Measurements from ENCODE around the gene KCNJ5. TPM values are rescaled to one million over a fixed set of nuclear protein-coding genes. Genes with fewer than 3 reads are reported as not detected.

Gene KCNJ5
- total RNA-seq, 1 experiment from 2014 or later = 0.22 TPM

DNA sequence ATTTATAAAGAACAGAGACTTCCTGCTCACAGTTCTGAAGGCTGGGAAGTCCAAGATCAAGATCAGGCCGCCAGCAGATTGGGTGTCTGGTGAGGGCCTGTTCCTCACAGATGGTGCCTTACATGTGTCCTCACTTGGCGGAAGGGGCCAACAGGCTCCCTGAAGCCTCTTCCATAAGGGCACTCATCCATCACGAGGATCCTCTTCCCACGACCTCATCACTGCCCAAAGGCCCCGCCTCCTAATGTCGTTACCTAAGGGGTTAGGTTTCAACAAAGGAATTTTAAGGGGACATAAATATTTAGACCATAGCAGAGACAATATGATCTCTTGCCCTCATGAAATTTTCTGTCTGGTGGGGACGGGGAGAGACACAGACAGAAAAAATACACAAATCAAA is 32.9 kb downstream of the KCNJ5 start:
- H3K27ac Mint-ChIP-seq = no peak overlapping the region

DNA sequence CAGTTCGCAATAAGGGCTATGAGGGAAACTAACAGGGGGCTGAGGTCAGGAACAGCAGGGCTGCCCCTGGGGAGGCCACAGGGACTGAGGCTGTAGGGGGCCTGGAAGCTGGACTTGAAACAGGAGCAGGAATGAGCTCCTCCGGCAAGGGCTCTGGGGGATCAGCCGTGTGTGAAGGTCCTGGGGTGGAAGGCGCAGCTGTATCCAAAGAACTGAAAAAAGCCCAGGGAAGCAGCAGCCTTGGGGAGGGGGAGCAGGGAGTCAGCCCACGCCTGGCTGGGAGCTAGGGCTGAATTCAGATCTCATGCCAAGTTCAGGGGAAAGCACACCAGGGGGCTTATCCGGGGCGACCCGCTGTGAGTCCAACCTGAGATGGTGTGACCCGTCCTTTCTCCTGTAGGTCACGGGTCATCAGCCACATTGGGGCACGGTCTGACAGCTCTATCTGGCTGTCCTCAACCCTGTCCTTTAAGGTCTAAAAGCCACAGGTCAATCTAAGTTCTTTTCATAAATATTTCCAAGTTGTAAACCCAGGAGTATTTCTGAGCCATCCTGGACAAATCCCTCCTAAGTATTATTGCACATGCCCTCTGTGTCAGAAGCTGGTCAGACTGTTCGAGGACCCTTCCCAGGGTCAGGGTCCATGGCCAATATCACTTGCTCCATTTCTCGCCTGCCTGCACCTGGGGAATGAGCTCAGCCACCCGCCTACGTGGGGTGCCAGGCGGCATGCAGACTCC is 33.5 kb downstream of the KCNJ5 start:
- H3K27ac Mint-ChIP-seq = no peak overlapping the region
- H3K4me1 Mint-ChIP-seq = peaks cover 52% of the 10 kb centered on the region
- TF ChIP-seq SOX15 (CRISPR knock-in tag; IDR thresholded peaks at IDR 0.05) = no peak
- TF ChIP-seq, protein P1, sequence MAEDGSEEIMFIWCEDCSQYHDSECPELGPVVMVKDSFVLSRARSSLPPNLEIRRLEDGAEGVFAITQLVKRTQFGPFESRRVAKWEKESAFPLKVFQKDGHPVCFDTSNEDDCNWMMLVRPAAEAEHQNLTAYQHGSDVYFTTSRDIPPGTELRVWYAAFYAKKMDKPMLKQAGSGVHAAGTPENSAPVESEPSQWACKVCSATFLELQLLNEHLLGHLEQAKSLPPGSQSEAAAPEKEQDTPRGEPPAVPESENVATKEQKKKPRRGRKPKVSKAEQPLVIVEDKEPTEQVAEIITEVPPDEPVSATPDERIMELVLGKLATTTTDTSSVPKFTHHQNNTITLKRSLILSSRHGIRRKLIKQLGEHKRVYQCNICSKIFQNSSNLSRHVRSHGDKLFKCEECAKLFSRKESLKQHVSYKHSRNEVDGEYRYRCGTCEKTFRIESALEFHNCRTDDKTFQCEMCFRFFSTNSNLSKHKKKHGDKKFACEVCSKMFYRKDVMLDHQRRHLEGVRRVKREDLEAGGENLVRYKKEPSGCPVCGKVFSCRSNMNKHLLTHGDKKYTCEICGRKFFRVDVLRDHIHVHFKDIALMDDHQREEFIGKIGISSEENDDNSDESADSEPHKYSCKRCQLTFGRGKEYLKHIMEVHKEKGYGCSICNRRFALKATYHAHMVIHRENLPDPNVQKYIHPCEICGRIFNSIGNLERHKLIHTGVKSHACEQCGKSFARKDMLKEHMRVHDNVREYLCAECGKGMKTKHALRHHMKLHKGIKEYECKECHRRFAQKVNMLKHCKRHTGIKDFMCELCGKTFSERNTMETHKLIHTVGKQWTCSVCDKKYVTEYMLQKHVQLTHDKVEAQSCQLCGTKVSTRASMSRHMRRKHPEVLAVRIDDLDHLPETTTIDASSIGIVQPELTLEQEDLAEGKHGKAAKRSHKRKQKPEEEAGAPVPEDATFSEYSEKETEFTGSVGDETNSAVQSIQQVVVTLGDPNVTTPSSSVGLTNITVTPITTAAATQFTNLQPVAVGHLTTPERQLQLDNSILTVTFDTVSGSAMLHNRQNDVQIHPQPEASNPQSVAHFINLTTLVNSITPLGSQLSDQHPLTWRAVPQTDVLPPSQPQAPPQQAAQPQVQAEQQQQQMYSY (CRISPR knock-in tag; IDR thresholded peaks at IDR 0.05) = no peak
- ChIA-PET POLR2A (no interaction called here), CTCF (interaction anchor here (0.9 to 1.9 kb wide), 7 partner anchors 11 to 40 kb away, joined by 3 to 11 read pairs (median 7); no protein-coding TSS in a partner anchor)
- ATAC-seq (no peak), DNase-seq (ENCODE audit: low spot score) (no peak)
- peaks cover 77% of the 10 kb centered on the region for H3K27me3 Mint-ChIP-seq (ENCODE audit: low read depth)
- no peaks in the 10 kb centered on the region for H3K9me3 Mint-ChIP-seq
- H3K36me3 Mint-ChIP-seq = no peaks in the 10 kb centered on the region
- H3K4me3 Mint-ChIP-seq = no peak overlapping the region

More for the DNA sequence above, 32.9 kb downstream of the KCNJ5 start:
- CTCF ChIA-PET = interaction anchor here (1.4 to 1.9 kb wide), 6 partner anchors 13 to 39 kb away, joined by 3 to 11 read pairs (median 8); no protein-coding TSS in a partner anchor
- ATAC-seq = no peak
- POLR2A ChIA-PET = no interaction called here
- H3K27me3 Mint-ChIP-seq (ENCODE audit: low read depth) = peaks cover 71% of the 10 kb centered on the region
- DNase-seq (ENCODE audit: low spot score) = no peak
- TF ChIP-seq, protein P2, sequence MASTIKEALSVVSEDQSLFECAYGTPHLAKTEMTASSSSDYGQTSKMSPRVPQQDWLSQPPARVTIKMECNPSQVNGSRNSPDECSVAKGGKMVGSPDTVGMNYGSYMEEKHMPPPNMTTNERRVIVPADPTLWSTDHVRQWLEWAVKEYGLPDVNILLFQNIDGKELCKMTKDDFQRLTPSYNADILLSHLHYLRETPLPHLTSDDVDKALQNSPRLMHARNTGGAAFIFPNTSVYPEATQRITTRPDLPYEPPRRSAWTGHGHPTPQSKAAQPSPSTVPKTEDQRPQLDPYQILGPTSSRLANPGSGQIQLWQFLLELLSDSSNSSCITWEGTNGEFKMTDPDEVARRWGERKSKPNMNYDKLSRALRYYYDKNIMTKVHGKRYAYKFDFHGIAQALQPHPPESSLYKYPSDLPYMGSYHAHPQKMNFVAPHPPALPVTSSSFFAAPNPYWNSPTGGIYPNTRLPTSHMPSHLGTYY (CRISPR knock-in tag; IDR thresholded peaks at IDR 0.05) = no peak
- TF ChIP-seq ZNF423 (CRISPR knock-in tag; IDR thresholded peaks at IDR 0.05) = no peak
- H3K4me3 Mint-ChIP-seq = no peak overlapping the region
- H3K36me3 Mint-ChIP-seq = no peaks in the 10 kb centered on the region
- peaks cover 46% of the 10 kb centered on the region for H3K4me1 Mint-ChIP-seq
- no peaks in the 10 kb centered on the region for H3K9me3 Mint-ChIP-seq

DNA sequence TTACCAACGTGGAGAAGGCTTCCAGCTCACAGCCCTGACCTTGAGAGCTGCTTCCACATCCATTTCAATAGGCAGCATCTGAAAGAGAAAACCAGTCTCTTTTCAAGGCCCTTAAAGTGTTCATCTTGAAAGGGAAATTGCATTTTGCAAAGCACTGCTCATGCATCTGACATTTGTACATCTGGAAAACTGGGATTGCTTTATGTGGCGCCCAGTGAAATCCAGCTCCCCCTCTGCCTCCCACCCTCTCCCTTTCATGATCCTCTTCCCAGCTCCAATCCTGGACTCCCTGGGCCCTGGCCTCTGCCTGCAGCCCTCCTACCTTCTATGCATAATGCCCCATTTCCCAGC is 34.1 kb downstream of the KCNJ5 start:
- Mint-ChIP-seq H3K36me3 (no peaks in the 10 kb centered on the region), H3K4me3 (no peak overlapping the region), H3K9me3 (no peaks in the 10 kb centered on the region), H3K27ac (no peak overlapping the region), H3K27me3 (ENCODE audit: low read depth) (peaks cover 82% of the 10 kb centered on the region), H3K4me1 (peaks cover 57% of the 10 kb centered on the region)
- no peak for DNase-seq (ENCODE audit: low spot score)
- ChIA-PET CTCF (interaction anchor here (0.9 to 1.9 kb wide), 7 partner anchors 11 to 40 kb away, joined by 3 to 11 read pairs (median 7); no protein-coding TSS in a partner anchor), POLR2A (interaction anchor here (0.7 to 1.0 kb wide), 2 partner anchors 9 to 267 kb away, joined by 3 to 4 read pairs; no protein-coding TSS in a partner anchor)
- ATAC-seq = no peak
- TF ChIP-seq, protein P3, sequence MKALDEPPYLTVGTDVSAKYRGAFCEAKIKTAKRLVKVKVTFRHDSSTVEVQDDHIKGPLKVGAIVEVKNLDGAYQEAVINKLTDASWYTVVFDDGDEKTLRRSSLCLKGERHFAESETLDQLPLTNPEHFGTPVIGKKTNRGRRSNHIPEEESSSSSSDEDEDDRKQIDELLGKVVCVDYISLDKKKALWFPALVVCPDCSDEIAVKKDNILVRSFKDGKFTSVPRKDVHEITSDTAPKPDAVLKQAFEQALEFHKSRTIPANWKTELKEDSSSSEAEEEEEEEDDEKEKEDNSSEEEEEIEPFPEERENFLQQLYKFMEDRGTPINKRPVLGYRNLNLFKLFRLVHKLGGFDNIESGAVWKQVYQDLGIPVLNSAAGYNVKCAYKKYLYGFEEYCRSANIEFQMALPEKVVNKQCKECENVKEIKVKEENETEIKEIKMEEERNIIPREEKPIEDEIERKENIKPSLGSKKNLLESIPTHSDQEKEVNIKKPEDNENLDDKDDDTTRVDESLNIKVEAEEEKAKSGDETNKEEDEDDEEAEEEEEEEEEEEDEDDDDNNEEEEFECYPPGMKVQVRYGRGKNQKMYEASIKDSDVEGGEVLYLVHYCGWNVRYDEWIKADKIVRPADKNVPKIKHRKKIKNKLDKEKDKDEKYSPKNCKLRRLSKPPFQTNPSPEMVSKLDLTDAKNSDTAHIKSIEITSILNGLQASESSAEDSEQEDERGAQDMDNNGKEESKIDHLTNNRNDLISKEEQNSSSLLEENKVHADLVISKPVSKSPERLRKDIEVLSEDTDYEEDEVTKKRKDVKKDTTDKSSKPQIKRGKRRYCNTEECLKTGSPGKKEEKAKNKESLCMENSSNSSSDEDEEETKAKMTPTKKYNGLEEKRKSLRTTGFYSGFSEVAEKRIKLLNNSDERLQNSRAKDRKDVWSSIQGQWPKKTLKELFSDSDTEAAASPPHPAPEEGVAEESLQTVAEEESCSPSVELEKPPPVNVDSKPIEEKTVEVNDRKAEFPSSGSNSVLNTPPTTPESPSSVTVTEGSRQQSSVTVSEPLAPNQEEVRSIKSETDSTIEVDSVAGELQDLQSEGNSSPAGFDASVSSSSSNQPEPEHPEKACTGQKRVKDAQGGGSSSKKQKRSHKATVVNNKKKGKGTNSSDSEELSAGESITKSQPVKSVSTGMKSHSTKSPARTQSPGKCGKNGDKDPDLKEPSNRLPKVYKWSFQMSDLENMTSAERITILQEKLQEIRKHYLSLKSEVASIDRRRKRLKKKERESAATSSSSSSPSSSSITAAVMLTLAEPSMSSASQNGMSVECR (CRISPR knock-in tag; IDR thresholded peaks at IDR 0.05; ENCODE audit: borderline replicate concordance) = no peak
- no peak for TF ChIP-seq ETV6 (CRISPR knock-in tag; IDR thresholded peaks at IDR 0.05)
- no peak for TF ChIP-seq EMX1 (CRISPR knock-in tag; IDR thresholded peaks at IDR 0.05)
- no peak for TF ChIP-seq NFYB (CRISPR knock-in tag; conservative IDR thresholded peaks at IDR 0.05; ENCODE audit: low read depth)
- TF ChIP-seq, protein P4, sequence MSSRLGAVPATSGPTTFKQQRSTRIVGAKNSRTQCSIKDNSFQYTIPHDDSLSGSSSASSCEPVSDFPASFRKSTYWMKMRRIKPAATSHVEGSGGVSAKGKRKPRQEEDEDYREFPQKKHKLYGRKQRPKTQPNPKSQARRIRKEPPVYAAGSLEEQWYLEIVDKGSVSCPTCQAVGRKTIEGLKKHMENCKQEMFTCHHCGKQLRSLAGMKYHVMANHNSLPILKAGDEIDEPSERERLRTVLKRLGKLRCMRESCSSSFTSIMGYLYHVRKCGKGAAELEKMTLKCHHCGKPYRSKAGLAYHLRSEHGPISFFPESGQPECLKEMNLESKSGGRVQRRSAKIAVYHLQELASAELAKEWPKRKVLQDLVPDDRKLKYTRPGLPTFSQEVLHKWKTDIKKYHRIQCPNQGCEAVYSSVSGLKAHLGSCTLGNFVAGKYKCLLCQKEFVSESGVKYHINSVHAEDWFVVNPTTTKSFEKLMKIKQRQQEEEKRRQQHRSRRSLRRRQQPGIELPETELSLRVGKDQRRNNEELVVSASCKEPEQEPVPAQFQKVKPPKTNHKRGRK (CRISPR knock-in tag; IDR thresholded peaks at IDR 0.05; ENCODE audit: borderline replicate concordance) = no peak
- TF ChIP-seq SMAD3 (CRISPR knock-in tag; IDR thresholded peaks at IDR 0.05; ENCODE audit: borderline replicate concordance) = no peak
- TF ChIP-seq, protein P5, sequence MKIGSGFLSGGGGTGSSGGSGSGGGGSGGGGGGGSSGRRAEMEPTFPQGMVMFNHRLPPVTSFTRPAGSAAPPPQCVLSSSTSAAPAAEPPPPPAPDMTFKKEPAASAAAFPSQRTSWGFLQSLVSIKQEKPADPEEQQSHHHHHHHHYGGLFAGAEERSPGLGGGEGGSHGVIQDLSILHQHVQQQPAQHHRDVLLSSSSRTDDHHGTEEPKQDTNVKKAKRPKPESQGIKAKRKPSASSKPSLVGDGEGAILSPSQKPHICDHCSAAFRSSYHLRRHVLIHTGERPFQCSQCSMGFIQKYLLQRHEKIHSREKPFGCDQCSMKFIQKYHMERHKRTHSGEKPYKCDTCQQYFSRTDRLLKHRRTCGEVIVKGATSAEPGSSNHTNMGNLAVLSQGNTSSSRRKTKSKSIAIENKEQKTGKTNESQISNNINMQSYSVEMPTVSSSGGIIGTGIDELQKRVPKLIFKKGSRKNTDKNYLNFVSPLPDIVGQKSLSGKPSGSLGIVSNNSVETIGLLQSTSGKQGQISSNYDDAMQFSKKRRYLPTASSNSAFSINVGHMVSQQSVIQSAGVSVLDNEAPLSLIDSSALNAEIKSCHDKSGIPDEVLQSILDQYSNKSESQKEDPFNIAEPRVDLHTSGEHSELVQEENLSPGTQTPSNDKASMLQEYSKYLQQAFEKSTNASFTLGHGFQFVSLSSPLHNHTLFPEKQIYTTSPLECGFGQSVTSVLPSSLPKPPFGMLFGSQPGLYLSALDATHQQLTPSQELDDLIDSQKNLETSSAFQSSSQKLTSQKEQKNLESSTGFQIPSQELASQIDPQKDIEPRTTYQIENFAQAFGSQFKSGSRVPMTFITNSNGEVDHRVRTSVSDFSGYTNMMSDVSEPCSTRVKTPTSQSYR (CRISPR knock-in tag; IDR thresholded peaks at IDR 0.05) = no peak
- no peak for TF ChIP-seq TEAD1 (CRISPR knock-in tag; IDR thresholded peaks at IDR 0.05)
- no peak for TF ChIP-seq CBFB (CRISPR knock-in tag; IDR thresholded peaks at IDR 0.05; ENCODE audit: low read depth)
- no peak for TF ChIP-seq MYBL2 (CRISPR knock-in tag; IDR thresholded peaks at IDR 0.05)
- TF ChIP-seq ZNF263 (CRISPR knock-in tag; IDR thresholded peaks at IDR 0.05; ENCODE audit: low read depth) = no peak
- TF ChIP-seq ZNF219 (CRISPR knock-in tag; IDR thresholded peaks at IDR 0.05; ENCODE audit: borderline replicate concordance) = no peak

Measured in WTC11 (cell line).